Tibial artery (tissue), 4 donors: ENCODE data around the gene ACKR3.

ENCODE experiments used
- DNase-seq, 2 donors: peaks; one replicate each; pipeline ENCODE4 v3.0.0-alpha.2; 2019
- H3K27ac ChIP-seq, 2 donors: fragments of 200-600 bp; sonication (generic) in 1 of 2; 1 replicate in 1 of 2; 2 replicates in 1 of 2; pipeline ENCODE4 v1.5.1; 2018 to 2019; ENCODE audit warnings: mild to moderate bottlenecking in 1 of 2
- H3K27me3 ChIP-seq, 2 donors: fragments of 200-600 bp; sonication (generic) in 1 of 2; one replicate each; pipeline versions ENCODE4 v1.5.1 to v1.6.0; 2016 to 2019
- H3K36me3 ChIP-seq, 3 donors: fragments of 200-600 bp; sonication (generic) in 2 of 3; one replicate each; pipeline ENCODE4 v1.5.1; 2016 to 2019; ENCODE audit warnings: mild to moderate bottlenecking in 2 of 3
- H3K4me1 ChIP-seq, 4 donors: fragments of 200-600 bp; sonication (generic) in 2 of 4; 1 replicate in 3 of 4; 2 replicates in 1 of 4; pipeline ENCODE4 v1.5.1; 2016 to 2019
- H3K4me3 ChIP-seq, 2 donors: fragments of 200-600 bp; sonication (generic) in 1 of 2; 1 replicate in 1 of 2; 2 replicates in 1 of 2; pipeline ENCODE4 v1.5.1; 2018 to 2019; ENCODE audit warnings: mild to moderate bottlenecking in 2 of 2
- H3K9me3 ChIP-seq, 3 donors: fragments of 200-600 bp; sonication (generic) in 1 of 3; one replicate each; pipeline ENCODE4 v1.5.1; 2016 to 2019
- intact Hi-C: fragments of 100-400 bp; cut with DNase I; formaldehyde crosslinking; loops from one replicate; pipeline ENCODE4 v1.15.0; 2023; ENCODE audit warnings: low total_unique reads
- TF ChIP-seq, protein P1 (sequence below), 2 experiments: fragments of 200-600 bp in 1 of 2; fragments of 450-650 bp in 1 of 2; IDR thresholded peaks; one replicate each; pipeline ENCODE4 v1.5.1; 2017 to 2019; ENCODE audit warnings: antibody characterized with exemption in 2 of 2, mild to moderate bottlenecking in 1 of 2, moderate library complexity in 1 of 2

ACKR3 gene

DNA sequence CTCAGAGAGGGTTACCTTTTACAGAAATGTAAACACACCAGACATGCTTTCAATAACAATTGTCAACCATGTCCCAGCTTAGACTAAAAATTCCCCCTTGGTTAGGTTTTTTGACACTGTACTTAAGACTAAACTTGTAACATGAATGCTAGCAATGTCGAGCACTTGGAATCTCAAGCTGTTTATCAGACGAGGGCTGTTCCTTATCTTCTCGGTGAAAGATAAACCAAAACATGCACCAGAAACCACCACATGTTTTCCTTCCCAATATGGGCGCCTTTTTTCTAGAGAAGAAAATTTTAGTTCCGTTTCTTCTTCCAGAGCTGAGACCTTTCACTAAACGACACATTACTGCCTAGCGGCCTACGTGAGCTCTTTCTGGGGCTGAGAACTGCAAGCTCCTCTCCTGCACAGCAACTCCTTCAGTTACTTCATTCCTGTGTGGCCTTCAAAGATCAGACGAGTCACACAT is 42.4 kb upstream of the ACKR3 start:
- DNase-seq, result no peak
- Histone ChIP-seq H3K4me3 (no peak overlapping the region), H3K4me1 (no peaks in the 10 kb centered on the region), H3K27ac (no peak overlapping the region), H3K9me3 (no peaks in the 10 kb centered on the region), H3K27me3 (no peaks in the 10 kb centered on the region), H3K36me3 (no peaks in the 10 kb centered on the region)
- TF ChIP-seq, protein P1, sequence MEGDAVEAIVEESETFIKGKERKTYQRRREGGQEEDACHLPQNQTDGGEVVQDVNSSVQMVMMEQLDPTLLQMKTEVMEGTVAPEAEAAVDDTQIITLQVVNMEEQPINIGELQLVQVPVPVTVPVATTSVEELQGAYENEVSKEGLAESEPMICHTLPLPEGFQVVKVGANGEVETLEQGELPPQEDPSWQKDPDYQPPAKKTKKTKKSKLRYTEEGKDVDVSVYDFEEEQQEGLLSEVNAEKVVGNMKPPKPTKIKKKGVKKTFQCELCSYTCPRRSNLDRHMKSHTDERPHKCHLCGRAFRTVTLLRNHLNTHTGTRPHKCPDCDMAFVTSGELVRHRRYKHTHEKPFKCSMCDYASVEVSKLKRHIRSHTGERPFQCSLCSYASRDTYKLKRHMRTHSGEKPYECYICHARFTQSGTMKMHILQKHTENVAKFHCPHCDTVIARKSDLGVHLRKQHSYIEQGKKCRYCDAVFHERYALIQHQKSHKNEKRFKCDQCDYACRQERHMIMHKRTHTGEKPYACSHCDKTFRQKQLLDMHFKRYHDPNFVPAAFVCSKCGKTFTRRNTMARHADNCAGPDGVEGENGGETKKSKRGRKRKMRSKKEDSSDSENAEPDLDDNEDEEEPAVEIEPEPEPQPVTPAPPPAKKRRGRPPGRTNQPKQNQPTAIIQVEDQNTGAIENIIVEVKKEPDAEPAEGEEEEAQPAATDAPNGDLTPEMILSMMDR (IDR thresholded peaks at IDR 0.05), result no peak
- intact Hi-C loops, result no loop called here

DNA sequence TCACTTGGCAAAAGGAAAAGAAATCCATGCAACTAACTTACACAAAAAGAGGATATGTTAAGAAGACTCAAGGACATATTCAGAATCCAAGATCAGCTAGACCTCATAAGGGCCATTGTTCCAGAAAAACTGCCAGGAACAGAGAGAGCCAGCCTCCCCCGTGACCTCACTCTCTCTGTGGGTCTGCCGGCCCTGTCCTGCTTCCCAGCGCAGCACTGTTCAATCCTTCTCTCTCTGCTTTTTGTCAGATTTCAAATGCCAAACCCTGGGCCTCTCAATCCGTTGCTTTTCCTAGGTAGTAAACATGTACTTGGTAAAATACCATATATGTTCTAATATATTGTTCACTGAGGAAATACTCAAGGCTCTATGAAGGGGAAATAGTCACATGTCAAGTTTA is 40.0 kb upstream of the ACKR3 start:
- H3K36me3 ChIP-seq, result no peaks in the 10 kb centered on the region
- no peaks in the 10 kb centered on the region for H3K4me1 ChIP-seq
- no peaks in the 10 kb centered on the region for H3K9me3 ChIP-seq
- no peak overlapping the region for H3K27ac ChIP-seq
- TF ChIP-seq, protein P1 (IDR thresholded peaks at IDR 0.05), result no peak
- no peak overlapping the region for H3K4me3 ChIP-seq
- DNase-seq, result no peak
- no peaks in the 10 kb centered on the region for H3K27me3 ChIP-seq
- intact Hi-C loops, result no loop called here

DNA sequence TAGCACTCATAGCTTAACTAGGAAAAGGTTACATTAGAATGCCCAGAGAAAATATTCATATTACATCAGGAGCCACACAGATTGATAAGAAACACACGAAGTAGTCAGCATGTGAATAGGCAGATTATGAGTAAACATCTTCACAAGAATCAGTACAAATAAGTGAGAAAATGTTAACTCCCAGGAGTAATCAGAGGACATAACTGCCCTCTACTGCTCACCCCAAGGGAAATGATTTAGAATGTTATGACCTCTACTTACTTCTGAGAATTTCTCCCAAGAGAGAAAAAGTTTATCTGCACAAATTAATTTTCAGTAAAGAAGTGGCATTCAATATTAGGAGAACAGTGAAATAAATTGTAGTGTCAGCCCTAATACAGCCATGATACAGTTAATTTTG is 39.1 kb upstream of the ACKR3 start:
- TF ChIP-seq, protein P1 (IDR thresholded peaks at IDR 0.05), result no peak
- Histone ChIP-seq H3K27ac (no peak overlapping the region), H3K4me1 (no peaks in the 10 kb centered on the region), H3K4me3 (no peak overlapping the region), H3K9me3 (no peaks in the 10 kb centered on the region), H3K27me3 (no peaks in the 10 kb centered on the region), H3K36me3 (no peaks in the 10 kb centered on the region)
- intact Hi-C loops, result no loop called here
- no peak for DNase-seq

DNA sequence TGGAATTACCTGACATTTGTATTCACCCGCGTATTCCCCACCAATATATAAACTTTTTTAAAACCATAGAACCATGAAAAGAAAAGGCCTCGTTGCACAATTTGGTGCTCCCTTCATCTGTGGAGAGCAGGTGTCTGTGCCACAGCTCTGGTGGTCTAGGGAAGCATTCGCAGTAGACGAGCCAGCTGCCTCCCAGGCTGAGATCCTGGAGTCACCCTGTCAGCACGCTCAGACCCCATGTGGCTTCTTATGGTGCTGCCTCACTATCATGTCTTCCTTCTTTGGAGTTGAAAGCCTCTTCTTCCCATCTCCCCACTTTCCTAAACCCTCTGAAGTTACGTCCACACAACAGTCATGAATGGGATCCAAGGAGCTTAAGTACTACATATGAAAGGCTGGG is 38.4 kb upstream of the ACKR3 start:
- intact Hi-C loops, result no loop called here
- no peaks in the 10 kb centered on the region for H3K9me3 ChIP-seq
- no peak for DNase-seq
- H3K27ac ChIP-seq, result no peak overlapping the region
- TF ChIP-seq, protein P1 (IDR thresholded peaks at IDR 0.05), result no peak
- no peaks in the 10 kb centered on the region for H3K36me3 ChIP-seq
- H3K27me3 ChIP-seq, result no peaks in the 10 kb centered on the region
- no peak overlapping the region for H3K4me3 ChIP-seq
- H3K4me1 ChIP-seq, result no peaks in the 10 kb centered on the region

DNA sequence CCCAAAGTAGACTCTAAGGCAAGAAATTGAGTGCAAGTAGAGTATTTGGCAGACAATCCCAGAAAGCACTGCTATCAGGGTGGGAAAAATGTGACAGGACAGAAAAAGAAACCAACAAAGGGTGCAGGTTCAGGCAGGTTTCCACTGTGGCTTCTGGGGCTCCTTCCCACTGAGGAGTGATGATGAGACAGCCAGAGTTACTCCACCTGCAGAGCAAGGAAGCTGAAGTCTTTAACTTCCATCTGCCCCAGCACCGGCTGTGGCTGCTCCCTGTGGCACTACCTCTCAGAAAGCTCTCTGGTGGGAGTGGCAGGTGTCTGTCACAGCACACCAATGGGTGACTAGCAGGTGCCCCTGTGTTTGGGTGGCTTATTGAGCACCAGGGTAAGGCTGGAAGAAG is 37.6 kb upstream of the ACKR3 start:
- Histone ChIP-seq H3K9me3 (no peaks in the 10 kb centered on the region), H3K4me1 (peaks cover 0 to 2% (median 0%) of the 10 kb centered on the region in 4 donors), H3K27me3 (no peaks in the 10 kb centered on the region), H3K4me3 (no peak overlapping the region), H3K36me3 (no peaks in the 10 kb centered on the region), H3K27ac (no peak overlapping the region)
- TF ChIP-seq, protein P1 (IDR thresholded peaks at IDR 0.05), result no peak
- intact Hi-C loops, result no loop called here
- DNase-seq, result no peak

DNA sequence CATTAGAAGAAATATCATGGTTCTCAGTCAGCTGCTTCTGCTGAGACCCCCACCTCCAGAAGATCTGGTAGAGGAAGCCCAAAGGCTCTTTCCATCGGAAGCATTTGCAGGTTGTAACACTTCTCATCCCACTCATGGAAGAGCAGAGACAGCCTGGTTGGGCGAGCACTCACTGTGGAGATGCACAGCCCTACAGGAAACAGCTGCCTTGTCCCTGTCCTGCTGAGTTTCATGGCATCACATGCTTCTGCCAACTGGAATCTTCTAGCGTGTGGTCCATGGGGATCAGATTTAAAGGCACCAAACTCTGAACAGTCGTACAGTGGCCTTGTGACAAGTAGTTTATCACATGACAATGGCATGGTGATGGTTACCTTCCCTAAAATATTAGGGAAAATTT is 36.3 kb upstream of the ACKR3 start:
- Histone ChIP-seq H3K27me3 (no peaks in the 10 kb centered on the region), H3K4me3 (no peak overlapping the region), H3K36me3 (no peaks in the 10 kb centered on the region), H3K27ac (no peak overlapping the region), H3K4me1 (peaks cover 0 to 16% (median 0%) of the 10 kb centered on the region in 4 donors), H3K9me3 (no peaks in the 10 kb centered on the region)
- intact Hi-C loops, result no loop called here
- DNase-seq, result no peak
- TF ChIP-seq, protein P1 (IDR thresholded peaks at IDR 0.05), result no peak
